Left cardiac atrium (tissue), 4 donors: ENCODE measurements around the gene AMIGO3. TPM values are rescaled to one million over a fixed set of nuclear protein-coding genes. Genes with fewer than 3 reads are reported as not detected.

ENCODE experiments used
- ATAC-seq, 2 donors: fragments of 200-7000 bp; cut with Tn5 transposase; one replicate each; pipeline ENCODE4 v1.9.1; 2020; ENCODE audit warnings: mild to moderate bottlenecking in 2 of 2, moderate library complexity in 2 of 2
- DNase-seq: peaks from one replicate; pipeline ENCODE4 v3.0.0-alpha.2; 2020
- intact Hi-C, 2 donors: fragments of 100-400 bp; cut with DNase I; formaldehyde crosslinking; loops; one replicate each; pipeline versions ENCODE4 v1.14.1 to v1.15.1; 2022 to 2023
- total RNA-seq, 2 donors: library from RNA; stranded (reverse); fragmentation: NEBNext Ultra II Directional; extraction: Animal tissue kit (Norgen Biotek cat#: 25700); gene quantifications; one replicate each; pipeline ENCODE4 v1.2.1, GENCODE V29; 2021
- donor health status: DM: no; HTN: yes; CAD: no.
- donor health status: DM: no; HTN: yes; CAD: no; lungs with severe emphysema.
- donor health status: DM: yes; HTN: yes; CAD: no.
- donor health status: Dilated cardiomyopathy.

Gene AMIGO3
- total RNA-seq, 2 donors from 2014 or later: 0.09 TPM; not detected in 1

DNA sequence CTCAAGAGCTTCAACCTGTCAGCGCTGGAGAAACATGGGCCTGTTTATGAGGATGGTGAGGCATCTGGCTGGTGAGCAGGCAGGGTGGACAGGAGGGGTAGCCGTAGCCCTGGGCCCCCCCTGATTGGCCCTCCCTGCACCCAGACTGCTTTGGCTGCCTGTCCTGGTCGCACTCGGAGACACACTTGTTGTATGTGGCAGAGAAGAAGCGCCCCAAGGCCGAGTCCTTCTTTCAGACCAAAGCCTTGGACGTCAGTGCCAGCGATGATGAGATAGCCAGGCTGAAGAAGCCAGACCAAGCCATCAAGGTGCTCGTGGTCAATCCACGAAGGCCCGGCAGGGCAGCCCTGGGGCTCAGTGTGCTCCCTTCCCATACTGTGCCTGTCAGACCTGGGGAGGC lies 43.6 kb downstream of the AMIGO3 start:
- no peak for DNase-seq
- intact Hi-C loops: no loop called here
- no peak for ATAC-seq

- ATAC-seq (peak; percentile 34 to 35), DNase-seq (no peak)
- intact Hi-C loops: no loop called here
Observed at GRCh38 chr3:49674497-49674983, 44.9 kb downstream of the AMIGO3 start.

DNA sequence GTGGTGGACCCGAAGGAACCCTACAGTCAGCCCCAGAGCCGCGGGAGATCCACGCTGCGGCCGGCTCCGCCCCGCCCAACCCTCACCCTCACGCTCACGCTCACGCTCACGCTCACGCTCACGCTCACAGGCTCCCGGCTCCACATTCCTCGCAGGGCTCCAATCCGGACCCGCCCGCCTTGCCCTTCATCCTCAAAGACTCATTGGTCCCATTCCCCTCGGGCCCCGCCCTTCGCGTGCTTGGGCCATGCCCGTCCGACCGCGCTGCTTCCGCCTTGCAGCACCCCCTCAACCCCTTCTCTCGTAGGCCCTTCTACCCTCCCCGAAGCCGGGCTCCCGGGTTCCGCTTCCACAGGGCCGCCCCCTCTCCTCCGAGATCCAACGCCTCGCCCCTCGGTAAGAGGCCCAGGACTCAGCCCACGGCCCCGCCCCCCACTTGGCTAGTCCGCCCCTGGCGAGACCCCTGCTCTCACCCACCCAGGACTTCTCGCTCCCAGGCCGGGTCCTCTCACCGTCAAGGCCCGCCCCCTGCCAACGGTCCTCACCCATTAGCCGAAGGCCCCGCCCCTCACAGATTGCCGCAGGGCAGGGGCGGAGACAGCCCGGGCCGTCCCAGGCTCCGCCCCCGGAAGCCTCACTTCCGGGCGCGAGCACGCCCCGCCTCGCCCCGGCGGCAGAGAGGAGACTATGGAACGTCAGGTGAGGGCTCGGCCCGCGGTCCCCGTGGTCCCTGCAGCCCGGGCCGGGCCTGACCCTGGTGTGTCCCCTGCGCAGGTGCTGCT lies 45.6 kb downstream of the AMIGO3 start, which contains the start of gene APEH:
Gene APEH, plus strand, starts transcription at position 637 of the 782 bp plus-strand sequence. Its CDS starts 51 bp downstream, at position 688.
- DNase-seq: peak; percentile 99
- intact Hi-C loops: no loop called here
- peak; percentile 95 to 96 for ATAC-seq

DNA sequence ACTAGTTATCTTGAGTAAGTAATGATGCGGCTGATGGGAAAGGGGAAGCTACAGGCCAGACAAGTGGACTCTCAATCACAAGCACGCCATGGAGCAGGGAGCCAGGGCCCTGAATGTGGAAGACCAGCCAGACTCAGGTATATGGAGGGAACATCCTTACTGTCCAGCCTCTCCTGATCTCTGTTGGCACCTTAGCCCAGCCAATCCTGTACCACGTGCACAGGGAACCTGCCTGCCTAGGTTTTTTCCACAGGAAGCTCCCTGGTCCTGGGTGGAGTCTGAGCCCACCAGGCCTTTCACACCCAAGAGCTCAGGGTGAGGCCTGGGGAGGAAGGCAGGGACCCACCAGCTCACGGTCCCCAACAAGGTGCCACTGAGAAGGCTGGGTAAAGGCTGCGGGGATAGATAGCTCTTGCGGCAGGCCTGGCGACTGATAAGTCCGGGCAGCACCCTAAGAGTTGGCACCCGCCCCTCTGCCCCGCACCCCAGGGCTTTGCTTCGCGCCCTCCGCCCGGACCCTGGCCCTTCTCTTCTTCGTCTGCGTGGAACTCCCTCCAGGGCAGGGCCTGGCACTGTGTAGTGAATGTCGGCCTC lies 46.3 kb downstream of the AMIGO3 start:
- intact Hi-C loops: no loop called here
- ATAC-seq: no peak
- DNase-seq: no peak

GRCh38 chr3:49671291-49672288 lies 47.9 kb downstream of the AMIGO3 start:
- peak in 1 of 2 donors; percentile 2 for ATAC-seq
- peak; percentile 65 for DNase-seq
- intact Hi-C loops: loop anchor here in 1 of 2 donors (1.0 kb wide), 1 partner anchor 132 kb away; no protein-coding TSS in a partner anchor

DNA sequence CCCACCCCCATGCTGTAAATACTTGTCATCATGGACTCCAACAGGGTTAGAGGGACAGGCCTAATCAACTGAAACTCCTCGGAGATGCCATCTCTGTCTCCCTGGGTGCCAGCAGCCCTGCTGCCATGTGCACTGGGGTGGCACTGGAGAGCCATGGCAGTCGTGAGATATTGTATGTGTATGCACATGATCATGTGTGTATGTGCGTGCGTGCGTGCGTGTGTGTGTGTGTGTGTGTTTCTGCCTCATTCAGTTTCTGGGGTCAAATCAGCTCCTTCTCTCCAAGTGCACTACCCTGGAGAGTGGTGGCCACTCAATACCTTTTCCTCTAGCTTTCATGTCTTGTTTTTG lies 48.6 kb downstream of the AMIGO3 start:
- ATAC-seq (no peak), DNase-seq (no peak)
- intact Hi-C loops: loop anchor here in 1 of 2 donors (1.0 kb wide), 1 partner anchor 132 kb away; no protein-coding TSS in a partner anchor

GRCh38 chr3:49669352-49669751 lies 50.1 kb downstream of the AMIGO3 start:
- intact Hi-C loops: loop anchor here in 1 of 2 donors (5.0 kb wide), 1 partner anchor 127 kb away; no protein-coding TSS in a partner anchor
- DNase-seq (no peak), ATAC-seq (no peak)

DNA sequence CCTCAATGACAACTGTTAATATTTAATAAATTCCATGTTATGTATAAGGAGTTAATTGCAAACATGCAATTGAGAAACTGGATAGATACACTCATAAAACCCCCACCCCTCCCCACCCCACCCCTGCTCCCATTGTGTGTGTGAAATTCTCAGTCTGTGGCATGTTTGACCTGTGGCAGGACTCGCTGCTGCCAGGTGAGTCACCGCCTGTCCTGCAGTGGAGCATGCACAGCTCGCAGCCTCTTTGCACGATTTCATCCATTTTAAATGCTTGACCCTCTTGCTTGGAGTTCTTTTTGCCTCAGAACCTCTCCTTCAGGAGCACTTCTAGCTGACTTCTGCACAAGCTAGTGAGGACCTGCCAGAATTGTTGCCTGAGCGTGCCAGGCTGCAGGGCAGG lies 50.6 kb downstream of the AMIGO3 start:
- no peak for ATAC-seq
- intact Hi-C loops: loop anchor here in 1 of 2 donors (5.0 kb wide), 1 partner anchor 127 kb away; no protein-coding TSS in a partner anchor
- no peak for DNase-seq

DNA sequence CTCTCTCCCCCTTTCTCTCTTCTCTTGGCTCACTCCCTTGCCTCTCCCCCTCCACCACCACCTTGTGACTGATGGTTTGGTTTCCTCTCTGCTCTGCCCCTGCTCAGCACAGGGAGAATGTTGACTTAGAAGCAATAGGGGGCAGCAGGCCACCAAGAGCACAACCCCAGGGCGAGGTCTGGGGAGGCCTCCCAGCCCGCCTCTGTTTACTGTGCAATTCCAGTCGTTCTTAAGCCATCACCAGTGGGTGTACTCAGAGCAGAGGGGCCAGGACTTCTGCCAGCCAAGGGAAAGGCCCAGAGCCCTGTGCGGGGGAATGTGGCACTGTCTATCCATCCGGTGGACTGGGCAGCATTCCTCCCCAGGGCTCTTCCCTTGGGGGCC lies 51.1 kb downstream of the AMIGO3 start:
- ATAC-seq: no peak
- intact Hi-C loops: loop anchor here in 1 of 2 donors (5.0 kb wide), 1 partner anchor 126 kb away; no protein-coding TSS in a partner anchor

DNA sequence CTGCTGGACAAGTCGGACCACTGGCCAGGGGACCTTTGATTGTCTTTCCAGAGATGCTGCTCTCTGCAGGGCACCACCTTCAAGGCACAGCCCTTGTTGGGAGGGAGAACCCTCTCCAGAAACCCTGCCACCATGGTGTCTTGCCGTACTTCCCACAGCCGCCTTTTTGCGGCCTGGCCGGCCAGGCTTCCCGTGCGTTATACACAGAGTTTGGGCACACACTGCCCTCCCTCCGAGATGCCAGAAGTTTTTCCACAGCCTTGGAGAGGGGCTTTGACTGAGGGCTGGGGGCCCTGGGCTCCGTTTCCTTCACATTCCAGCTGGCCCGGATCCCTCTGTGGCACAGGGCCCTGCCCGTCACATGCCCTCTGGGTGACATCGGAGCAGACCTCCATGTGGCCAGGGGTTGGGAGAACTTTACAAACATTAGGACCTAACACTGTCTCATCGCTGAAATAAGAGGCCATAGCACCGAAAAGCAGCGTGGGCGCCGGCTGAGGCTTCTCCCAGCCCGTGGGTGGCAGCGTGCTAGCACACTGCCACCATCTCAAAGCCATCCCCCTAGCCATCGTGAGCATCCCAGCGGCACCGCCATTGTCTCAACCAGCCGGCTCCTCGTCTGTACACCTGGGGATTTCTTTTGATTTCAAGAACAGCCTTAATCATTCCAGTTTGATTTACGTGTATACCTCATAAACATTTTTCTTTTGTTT lies 51.6 kb downstream of the AMIGO3 start:
- DNase-seq (no peak), ATAC-seq (no peak)

More for the DNA sequence above, 51.1 kb downstream of the AMIGO3 start:
- DNase-seq: no peak

More for the DNA sequence above, 51.6 kb downstream of the AMIGO3 start:
- intact Hi-C loops: loop anchor here in 1 of 2 donors (5.0 kb wide), 1 partner anchor 126 kb away; no protein-coding TSS in a partner anchor

Other genes with a start within 250 kb of the AMIGO3 start
- gene DAG1, start 249.4 kb downstream of the AMIGO3 start, total RNA-seq: 100 to 1,000 TPM in 1 of 2 donors, 10 to 100 TPM in 1; 91.4 to 100 TPM
- under 1 TPM; 0.27 to 0.39 TPM for gene BSN, start 165.2 kb downstream of the AMIGO3 start, total RNA-seq
- 10 to 100 TPM; 75.3 to 82.6 TPM for gene APEH, start 45.3 kb downstream of the AMIGO3 start, total RNA-seq
- 10 to 100 TPM in 1 of 2 donors, 1 to 10 TPM in 1; 8.8 to 11.5 TPM for gene MST1, start 30.2 kb downstream of the AMIGO3 start, total RNA-seq
- gene RNF123, start 30.1 kb downstream of the AMIGO3 start, total RNA-seq: 10 to 100 TPM; 39.2 to 44.8 TPM
- 10 to 100 TPM; 22.4 to 38.3 TPM for gene GMPPB, start 4.3 kb upstream of the AMIGO3 start, total RNA-seq
- 10 to 100 TPM; 22.3 to 22.4 TPM for gene IP6K1, start 66.9 kb upstream of the AMIGO3 start, total RNA-seq
- under 1 TPM in 1 of 2 donors, not detected in 1; 0.24 TPM for gene CDHR4, start 80.2 kb upstream of the AMIGO3 start, total RNA-seq
- gene INKA1, start 83.6 kb upstream of the AMIGO3 start, total RNA-seq: 1 to 10 TPM; 2.6 to 3.8 TPM
- 10 to 100 TPM; 23.9 to 31.0 TPM for gene UBA7, start 94.3 kb upstream of the AMIGO3 start, total RNA-seq
- 1 to 10 TPM; 1.4 to 1.7 TPM for gene TRAIP, start 136.9 kb upstream of the AMIGO3 start, total RNA-seq
- gene CAMKV, start 150.2 kb upstream of the AMIGO3 start, total RNA-seq: not detected
- gene MST1R, start 184.2 kb upstream of the AMIGO3 start, total RNA-seq: 1 to 10 TPM; 1.7 to 1.8 TPM
- gene MON1A, start 210.1 kb upstream of the AMIGO3 start, total RNA-seq: 1 to 10 TPM; 7.3 to 9.4 TPM
- gene RBM6, start 220.5 kb upstream of the AMIGO3 start, total RNA-seq: 10 to 100 TPM; 38.2 to 45.4 TPM